Type B pancreatic cell (in vitro differentiated cells): Measurements from ENCODE around the gene NSUN2. TPM values are rescaled to one million over a fixed set of nuclear protein-coding genes. Genes with fewer than 3 reads are reported as not detected.
"Not testable (repeated sequence)": the region's sequence is repeated elsewhere in the genome, so short reads cannot be mapped to it uniquely, and the experiment has no call there.

Experiments used
- DNase-seq: peaks from one replicate; pipeline ENCODE4 v3.0.0; 2021; ENCODE audit warnings: mixed read lengths; ENCODE audit not compliant: unreplicated experiment; ENCODE audit errors: extremely low spot score
- H3K27ac Mint-ChIP-seq: 2 replicates; pipeline ENCODE4 v1.8.0; 2021; ENCODE audit warnings: mild to moderate bottlenecking, mixed read lengths
- H3K27me3 Mint-ChIP-seq: 2 replicates; pipeline ENCODE4 v1.8.0; 2021; ENCODE audit warnings: mixed read lengths
- H3K36me3 Mint-ChIP-seq: 2 replicates; pipeline ENCODE4 v1.8.0; 2021; ENCODE audit warnings: mixed read lengths
- H3K4me1 Mint-ChIP-seq: one replicate; pipeline ENCODE4 v1.8.0; 2021; ENCODE audit warnings: mixed read lengths; ENCODE audit not compliant: unreplicated experiment
- H3K4me3 Mint-ChIP-seq: 2 replicates; pipeline ENCODE4 v1.8.0; 2021; ENCODE audit warnings: mild to moderate bottlenecking, mixed read lengths
- H3K9me3 Mint-ChIP-seq: 2 replicates; pipeline ENCODE4 v1.8.0; 2021; ENCODE audit warnings: mixed read lengths
- CTCF ChIP-seq: fragments of 200-600 bp; sonication (generic); conservative IDR thresholded peaks from 2 replicates; pipeline ENCODE4 v1.5.0; 2021; ENCODE audit warnings: antibody characterized with exemption, mild to moderate bottlenecking
- total RNA-seq: library from RNA; stranded (reverse); gene quantifications from 2 replicates; pipeline ENCODE4 v1.2.1, GENCODE V29; 2021; ENCODE audit warnings: low replicate concordance

Gene NSUN2
- total RNA-seq, 1 donor from 2014 or later: 59.8 TPM

GRCh38 chr5:6652025-6652424, 19.2 kb upstream of the NSUN2 start:
- H3K27me3 Mint-ChIP-seq: no peaks in the 10 kb centered on the region
- no peaks in the 10 kb centered on the region for H3K4me1 Mint-ChIP-seq
- H3K9me3 Mint-ChIP-seq: peaks cover 9% of the 10 kb centered on the region
- H3K4me3 Mint-ChIP-seq: no peak overlapping the region
- TF ChIP-seq CTCF: no peak
- H3K36me3 Mint-ChIP-seq: peaks cover 32% of the 10 kb centered on the region
- no peak for DNase-seq
- no peak overlapping the region for H3K27ac Mint-ChIP-seq

DNA sequence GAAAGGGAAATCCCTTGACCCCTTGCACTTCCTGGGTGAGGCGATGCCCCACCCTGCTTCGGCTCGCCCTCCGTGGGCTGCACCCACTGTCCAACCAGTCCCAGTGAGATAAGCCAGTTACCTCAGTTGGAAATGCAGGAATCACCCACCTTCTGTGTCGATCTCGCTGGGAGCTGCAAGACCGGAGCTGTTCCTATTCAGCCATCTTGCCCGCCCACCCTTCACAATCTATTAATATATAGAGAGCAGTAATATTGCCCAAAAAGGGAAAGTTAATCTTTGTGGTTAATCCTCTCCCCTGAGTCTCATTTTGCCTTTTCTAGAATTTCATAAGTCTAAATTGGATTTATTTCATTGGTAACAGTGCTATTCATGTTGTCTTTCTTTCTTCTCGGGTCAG, 16.8 kb upstream of the NSUN2 start:
- Mint-ChIP-seq H3K4me3 (no peak overlapping the region), H3K4me1 (no peaks in the 10 kb centered on the region), H3K36me3 (peaks cover 26% of the 10 kb centered on the region), H3K27me3 (no peaks in the 10 kb centered on the region), H3K9me3 (peaks cover 10% of the 10 kb centered on the region), H3K27ac (no peak overlapping the region)
- TF ChIP-seq CTCF: no peak
- DNase-seq: no peak

DNA sequence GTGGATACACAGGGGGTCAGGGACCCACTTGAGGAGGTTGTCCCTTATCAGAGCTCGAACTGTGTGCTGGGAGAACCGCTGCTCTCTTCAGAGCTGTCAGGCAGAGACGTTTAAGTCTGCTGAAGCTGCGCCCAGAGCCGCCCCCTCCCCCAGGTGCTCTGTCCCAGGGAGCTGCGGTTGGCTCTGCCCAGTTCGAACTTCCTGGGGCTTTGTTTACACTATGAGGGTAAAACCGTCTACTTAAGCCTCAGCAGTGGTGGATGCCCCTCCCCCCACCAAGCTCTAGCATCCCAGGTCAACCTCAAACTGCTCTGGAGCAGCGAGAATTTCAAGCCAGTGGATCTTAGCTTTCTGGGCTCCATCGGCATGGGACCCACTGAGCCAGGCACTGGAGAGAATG, 16.3 kb upstream of the NSUN2 start:
- peaks cover 27% of the 10 kb centered on the region for H3K36me3 Mint-ChIP-seq
- no peak for TF ChIP-seq CTCF
- H3K27me3 Mint-ChIP-seq: no peaks in the 10 kb centered on the region
- H3K4me1 Mint-ChIP-seq: no peaks in the 10 kb centered on the region
- H3K27ac Mint-ChIP-seq: no peak overlapping the region
- DNase-seq: no peak
- no peak overlapping the region for H3K4me3 Mint-ChIP-seq
- H3K9me3 Mint-ChIP-seq: peaks cover 10% of the 10 kb centered on the region

- H3K36me3 Mint-ChIP-seq: peaks cover 20% of the 10 kb centered on the region
- not testable (repeated sequence) for H3K9me3 Mint-ChIP-seq, H3K27me3 Mint-ChIP-seq, H3K27ac Mint-ChIP-seq, DNase-seq, H3K4me3 Mint-ChIP-seq, H3K4me1 Mint-ChIP-seq
These were observed 12.9 kb upstream of the NSUN2 start for GRCh38 chr5:6645571-6646362.

GRCh38 chr5:6644794-6645241, 12.0 kb upstream of the NSUN2 start:
- H3K27ac Mint-ChIP-seq: no peak overlapping the region
- H3K4me1 Mint-ChIP-seq: no peaks in the 10 kb centered on the region
- TF ChIP-seq CTCF: no peak
- H3K4me3 Mint-ChIP-seq: no peak overlapping the region
- peaks cover 17% of the 10 kb centered on the region for H3K36me3 Mint-ChIP-seq
- peaks cover 6% of the 10 kb centered on the region for H3K9me3 Mint-ChIP-seq
- no peaks in the 10 kb centered on the region for H3K27me3 Mint-ChIP-seq
- DNase-seq: no peak

DNA sequence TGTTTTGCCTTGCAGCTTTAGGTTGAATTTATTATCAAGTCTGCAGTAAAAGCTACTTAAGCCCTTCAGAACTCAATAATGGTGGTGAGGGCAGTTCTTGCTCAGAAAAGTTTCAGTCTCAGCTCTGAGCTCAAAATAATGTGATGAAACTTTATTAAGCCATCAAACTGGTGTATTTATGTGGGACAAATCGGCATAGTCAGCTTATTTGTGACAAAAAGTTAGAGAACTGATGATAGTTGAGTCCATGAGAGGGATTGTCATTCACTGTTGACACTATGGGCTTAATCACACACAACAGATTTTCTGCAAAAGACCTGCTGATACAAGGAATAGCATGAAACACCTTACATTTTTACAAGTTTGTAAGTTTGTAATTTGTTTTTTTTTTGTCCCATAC, 9.8 kb upstream of the NSUN2 start:
- DNase-seq: no peak
- Mint-ChIP-seq H3K27ac (no peak overlapping the region), H3K36me3 (peaks cover 15% of the 10 kb centered on the region), H3K4me3 (no peak overlapping the region), H3K4me1 (no peaks in the 10 kb centered on the region), H3K9me3 (peaks cover 5% of the 10 kb centered on the region), H3K27me3 (no peaks in the 10 kb centered on the region)
- no peak for TF ChIP-seq CTCF
